Measurements from ENCODE around the gene MAP3K21. TPM values are rescaled to one million over a fixed set of nuclear protein-coding genes. Genes with fewer than 3 reads are reported as not detected.

Gene MAP3K21
- total and polyA plus RNA-seq, 4 donors = 0.33 to 1.8 (median 1.4) TPM

DNA sequence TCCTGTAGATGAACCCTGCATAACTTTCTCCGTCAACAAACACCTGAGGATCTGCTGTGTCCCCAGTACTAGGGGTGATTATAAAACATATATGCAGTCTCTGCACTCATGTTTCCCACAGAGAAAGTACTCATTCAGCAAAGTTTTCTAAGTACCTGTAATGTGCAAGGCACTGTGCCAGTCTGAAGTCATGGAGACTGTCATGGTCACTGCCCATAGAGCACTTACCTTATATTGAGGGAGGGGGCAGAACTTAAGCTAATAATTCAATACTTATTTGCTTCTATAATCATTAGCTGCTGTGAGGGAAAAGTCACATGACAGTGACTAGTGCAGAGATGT is 41.2 kb downstream of the MAP3K21 start:
- ATAC-seq (ENCODE audit: low FRiP score) (peak; percentile 15), DNase-seq (no peak)
- Histone ChIP-seq H3K4me1 (ENCODE audit: control insufficient read depth in 1 of 2, insufficient read depth in 2 of 2, low read length in 2 of 2) (no peaks in the 10 kb centered on the region), H3K27ac (ENCODE audit: low read depth in 1 of 2, low read length in 2 of 2) (no peak overlapping the region), H3K27me3 (ENCODE audit: control insufficient read depth in 1 of 2, insufficient read depth in 2 of 2, low read length in 1 of 2) (no peaks in the 10 kb centered on the region), H3K4me3 (ENCODE audit: low read length in 2 of 2) (no peak overlapping the region), H3K9me3 (ENCODE audit: control insufficient read depth, low read length) (no peaks in the 10 kb centered on the region), H3K36me3 (ENCODE audit: control insufficient read depth in 1 of 2, insufficient read depth in 2 of 2, low read length in 1 of 2) (no peaks in the 10 kb centered on the region)
- WGBS, 2 donors = 96 to 97% methylated on average over 1 of the region's 1 CpG
- intact Hi-C loops (cut with DNase I) = no loop called here

DNA sequence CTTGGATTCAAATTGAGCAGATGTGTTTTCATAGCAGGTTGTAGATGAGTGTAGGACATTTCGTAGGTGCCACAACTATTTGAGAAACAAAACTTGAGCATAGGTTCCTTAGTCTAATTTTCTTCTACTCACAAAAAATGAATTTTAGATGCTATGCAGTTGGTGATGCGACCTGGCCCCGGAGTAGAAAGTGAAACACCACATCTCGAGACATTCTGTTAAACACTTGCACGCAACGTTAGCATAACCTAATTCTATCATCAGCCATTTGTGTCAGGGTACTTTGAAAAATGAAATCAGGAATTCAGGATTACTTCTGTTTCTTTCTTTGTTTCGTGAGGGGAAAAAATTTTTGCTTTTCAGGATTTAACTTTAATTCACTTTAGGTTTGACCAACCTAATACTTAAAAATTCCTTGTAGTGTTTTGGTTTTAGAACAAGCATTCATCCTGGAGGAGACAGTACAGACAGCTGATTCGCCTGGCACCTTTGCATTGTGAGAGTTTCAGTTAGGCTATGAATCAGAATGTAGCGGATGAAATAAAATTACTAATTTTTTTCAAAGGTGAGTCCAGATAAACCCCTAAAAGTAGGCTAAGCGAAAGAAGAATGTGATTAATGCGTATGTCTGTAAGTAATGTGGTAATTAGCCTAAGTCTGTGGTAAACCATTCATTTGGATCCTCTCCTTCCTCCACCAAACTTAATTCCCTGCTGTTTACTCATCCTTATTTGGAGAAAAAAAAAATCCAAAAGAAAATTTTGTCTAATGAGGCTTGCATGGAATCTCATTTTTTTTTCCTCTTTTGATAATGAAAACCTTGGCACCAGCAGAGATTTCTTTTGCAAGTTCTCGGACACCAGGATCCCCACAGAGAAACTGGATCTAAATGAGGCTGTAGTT is 44.9 kb downstream of the MAP3K21 start:
- no peaks in the 10 kb centered on the region for H3K27me3 ChIP-seq (ENCODE audit: control insufficient read depth in 1 of 2, insufficient read depth in 2 of 2, low read length in 1 of 2)
- H3K4me1 ChIP-seq (ENCODE audit: control insufficient read depth in 1 of 2, insufficient read depth in 2 of 2, low read length in 2 of 2) = no peaks in the 10 kb centered on the region
- no peaks in the 10 kb centered on the region for H3K36me3 ChIP-seq (ENCODE audit: control insufficient read depth in 1 of 2, insufficient read depth in 2 of 2, low read length in 1 of 2)
- no peak overlapping the region for H3K27ac ChIP-seq (ENCODE audit: low read depth in 1 of 2, low read length in 2 of 2)
- intact Hi-C loops (cut with DNase I) = no loop called here
- H3K4me3 ChIP-seq (ENCODE audit: low read length in 2 of 2) = no peak overlapping the region
- H3K9me3 ChIP-seq (ENCODE audit: control insufficient read depth, low read length) = no peaks in the 10 kb centered on the region
- ATAC-seq (ENCODE audit: low FRiP score) = no peak
- no peak for DNase-seq
- WGBS, 2 donors = 84 to 90% methylated on average over 12 of the region's 12 CpGs

DNA sequence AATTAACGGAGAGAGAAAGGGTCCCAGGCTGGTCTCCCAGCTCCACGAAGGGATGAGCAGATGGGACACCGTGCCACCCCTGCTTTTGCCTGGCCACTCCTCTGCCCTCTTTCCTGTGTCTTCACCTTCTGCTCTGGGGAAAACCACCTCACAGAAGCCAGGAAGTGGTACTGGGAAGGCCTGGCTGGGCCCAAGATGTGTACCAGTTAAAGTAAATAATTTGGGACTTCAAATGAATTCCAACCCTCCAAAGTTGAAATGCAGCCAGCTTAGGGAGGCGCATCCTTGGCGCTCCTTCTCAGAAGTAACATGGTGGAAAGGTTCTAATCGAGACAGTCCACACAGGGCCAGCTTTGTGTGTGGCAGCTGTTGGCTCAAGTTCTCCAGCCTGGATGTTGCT is 45.7 kb downstream of the MAP3K21 start:
- H3K36me3 ChIP-seq (ENCODE audit: control insufficient read depth in 1 of 2, insufficient read depth in 2 of 2, low read length in 1 of 2) = no peaks in the 10 kb centered on the region
- H3K27me3 ChIP-seq (ENCODE audit: control insufficient read depth in 1 of 2, insufficient read depth in 2 of 2, low read length in 1 of 2) = no peaks in the 10 kb centered on the region
- 91 to 92% methylated on average over 6 of the region's 6 CpGs for WGBS, 2 donors
- H3K4me3 ChIP-seq (ENCODE audit: low read length in 2 of 2) = no peak overlapping the region
- intact Hi-C loops (cut with DNase I) = no loop called here
- H3K9me3 ChIP-seq (ENCODE audit: control insufficient read depth, low read length) = no peaks in the 10 kb centered on the region
- H3K4me1 ChIP-seq (ENCODE audit: control insufficient read depth in 1 of 2, insufficient read depth in 2 of 2, low read length in 2 of 2) = no peaks in the 10 kb centered on the region
- no peak for DNase-seq
- no peak for ATAC-seq (ENCODE audit: low FRiP score)
- no peak overlapping the region for H3K27ac ChIP-seq (ENCODE audit: low read depth in 1 of 2, low read length in 2 of 2)

DNA sequence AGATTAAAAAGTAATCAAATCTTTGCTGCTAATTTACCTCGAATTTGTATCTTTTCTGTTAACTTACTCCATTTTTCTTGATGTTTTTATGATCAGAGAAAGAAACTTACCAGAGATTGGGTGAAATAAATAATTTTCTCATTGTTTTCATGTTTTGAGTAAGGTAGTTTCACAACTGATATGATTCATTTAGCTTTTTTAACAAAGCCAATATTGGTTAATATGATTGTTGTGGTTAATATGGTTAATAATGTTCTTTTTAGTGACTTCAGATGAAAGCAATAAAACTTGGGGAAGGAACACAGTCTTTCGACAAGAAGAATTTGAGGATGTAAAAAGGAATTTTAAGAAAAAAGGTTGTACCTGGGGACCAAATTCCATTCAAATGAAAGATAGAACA is 48.1 kb downstream of the MAP3K21 start:
- H3K27me3 ChIP-seq (ENCODE audit: control insufficient read depth in 1 of 2, insufficient read depth in 2 of 2, low read length in 1 of 2) = no peaks in the 10 kb centered on the region
- no peaks in the 10 kb centered on the region for H3K9me3 ChIP-seq (ENCODE audit: control insufficient read depth, low read length)
- DNase-seq (no peak), ATAC-seq (ENCODE audit: low FRiP score) (no peak)
- H3K27ac ChIP-seq (ENCODE audit: low read depth in 1 of 2, low read length in 2 of 2) = no peak overlapping the region
- 75 to 79% methylated on average over 2 of the region's 2 CpGs for WGBS, 2 donors
- intact Hi-C loops (cut with DNase I) = no loop called here
- H3K4me1 ChIP-seq (ENCODE audit: control insufficient read depth in 1 of 2, insufficient read depth in 2 of 2, low read length in 2 of 2) = no peaks in the 10 kb centered on the region
- no peak overlapping the region for H3K4me3 ChIP-seq (ENCODE audit: low read length in 2 of 2)
- H3K36me3 ChIP-seq (ENCODE audit: control insufficient read depth in 1 of 2, insufficient read depth in 2 of 2, low read length in 1 of 2) = peaks cover 0 to 2% of the 10 kb centered on the region in 2 donors

DNA sequence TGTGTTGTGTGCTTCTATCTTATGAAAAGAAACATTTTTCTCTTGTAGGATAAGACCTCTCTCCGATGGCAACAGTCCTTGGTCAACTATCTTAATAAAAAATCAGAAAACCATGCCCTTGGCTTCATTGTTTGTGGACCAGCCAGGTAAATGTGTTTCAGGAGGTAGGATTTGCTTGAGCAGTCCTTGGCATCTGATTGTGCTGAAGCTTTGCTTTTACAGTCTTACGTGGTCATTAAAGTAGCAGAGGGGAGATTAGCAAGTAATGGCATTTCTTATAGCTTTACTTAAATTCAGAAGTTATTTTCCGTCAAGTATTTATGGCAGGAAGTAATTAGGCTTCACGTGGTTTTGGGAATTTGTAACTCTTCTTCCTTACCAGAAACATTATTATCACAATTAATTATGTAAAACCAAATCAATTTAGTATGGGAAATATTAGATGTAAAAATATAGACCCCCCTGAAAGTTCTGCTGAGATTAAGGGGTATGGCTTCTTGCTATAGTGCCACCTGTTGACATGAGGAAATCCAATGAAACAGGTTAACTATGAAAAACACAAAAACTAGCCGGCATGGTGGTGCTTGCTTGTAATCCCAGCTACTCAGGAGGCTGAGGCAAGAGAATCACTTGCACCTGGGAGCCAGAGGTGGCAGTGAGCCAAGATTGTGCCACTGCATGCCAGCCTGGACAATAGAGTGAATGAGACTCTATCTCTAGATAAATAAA is 49.0 kb downstream of the MAP3K21 start:
- peaks cover 0 to 2% of the 10 kb centered on the region in 2 donors for H3K36me3 ChIP-seq (ENCODE audit: control insufficient read depth in 1 of 2, insufficient read depth in 2 of 2, low read length in 1 of 2)
- ATAC-seq (ENCODE audit: low FRiP score) (no peak), DNase-seq (no peak)
- no peak overlapping the region for H3K27ac ChIP-seq (ENCODE audit: low read depth in 1 of 2, low read length in 2 of 2)
- intact Hi-C loops (cut with DNase I) = no loop called here
- 74 to 79% methylated on average over 5 of the region's 5 CpGs for WGBS, 2 donors
- no peaks in the 10 kb centered on the region for H3K4me1 ChIP-seq (ENCODE audit: control insufficient read depth in 1 of 2, insufficient read depth in 2 of 2, low read length in 2 of 2)
- no peaks in the 10 kb centered on the region for H3K27me3 ChIP-seq (ENCODE audit: control insufficient read depth in 1 of 2, insufficient read depth in 2 of 2, low read length in 1 of 2)
- H3K4me3 ChIP-seq (ENCODE audit: low read length in 2 of 2) = no peak overlapping the region
- H3K9me3 ChIP-seq (ENCODE audit: control insufficient read depth, low read length) = no peaks in the 10 kb centered on the region

DNA sequence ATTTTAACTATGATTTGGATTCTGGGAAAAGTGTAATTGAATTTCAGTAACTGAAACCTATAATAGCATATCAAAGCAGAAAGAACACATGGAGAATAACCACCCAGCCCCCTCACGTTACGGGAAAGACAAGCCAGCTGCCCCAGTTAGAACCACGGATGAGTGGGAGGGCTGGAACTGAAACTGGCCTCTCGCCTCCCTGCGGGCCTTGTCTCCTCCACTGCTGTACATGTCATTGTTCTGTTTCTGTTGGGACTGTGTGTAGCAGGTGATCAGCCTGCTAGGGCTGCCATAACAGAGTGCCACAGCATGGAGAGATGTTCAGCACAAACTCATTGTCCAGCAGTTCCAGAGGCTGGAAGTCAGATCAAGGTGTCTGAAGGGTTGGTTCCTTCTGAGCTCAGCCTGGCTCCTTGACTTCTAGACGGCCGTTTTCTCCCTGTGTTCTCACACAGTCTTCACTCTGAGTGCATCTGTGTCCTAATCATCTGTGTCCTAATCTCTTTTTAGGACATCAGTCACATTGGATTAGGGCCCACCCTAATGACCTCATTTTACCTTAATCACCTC is 52.4 kb downstream of the MAP3K21 start:
- ATAC-seq (ENCODE audit: low FRiP score) = no peak
- Histone ChIP-seq H3K27me3 (ENCODE audit: control insufficient read depth in 1 of 2, insufficient read depth in 2 of 2, low read length in 1 of 2) (no peaks in the 10 kb centered on the region), H3K36me3 (ENCODE audit: control insufficient read depth in 1 of 2, insufficient read depth in 2 of 2, low read length in 1 of 2) (peaks cover 0 to 2% of the 10 kb centered on the region in 2 donors), H3K4me1 (ENCODE audit: control insufficient read depth in 1 of 2, insufficient read depth in 2 of 2, low read length in 2 of 2) (no peaks in the 10 kb centered on the region), H3K27ac (ENCODE audit: low read depth in 1 of 2, low read length in 2 of 2) (no peak overlapping the region), H3K9me3 (ENCODE audit: control insufficient read depth, low read length) (peaks cover 4% of the 10 kb centered on the region), H3K4me3 (ENCODE audit: low read length in 2 of 2) (no peak overlapping the region)
- intact Hi-C loops (cut with DNase I) = no loop called here
- WGBS, 2 donors = 84 to 89% methylated on average over 7 of the region's 7 CpGs
- no peak for DNase-seq

DNA sequence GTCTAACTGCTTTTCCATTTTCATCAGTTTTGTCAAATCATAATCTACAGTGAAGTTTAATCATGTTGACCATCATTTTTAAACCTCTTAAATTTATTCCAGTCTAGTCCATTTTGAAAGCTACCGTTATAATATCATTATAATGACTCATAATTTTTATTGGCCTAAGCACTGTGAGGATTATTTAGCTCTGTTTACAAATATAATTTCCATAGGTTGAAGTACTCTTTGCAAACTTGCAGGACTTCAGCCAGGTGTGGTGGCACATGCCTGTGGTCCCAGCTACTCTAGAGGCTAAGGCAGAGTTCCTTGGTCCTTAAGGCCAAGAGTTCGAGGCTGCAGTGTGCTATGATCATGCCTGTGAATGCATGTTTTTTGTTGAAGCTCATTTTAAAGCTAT is 54.3 kb downstream of the MAP3K21 start:
- no peak overlapping the region for H3K27ac ChIP-seq (ENCODE audit: low read depth in 1 of 2, low read length in 2 of 2)
- intact Hi-C loops (cut with DNase I) = no loop called here
- no peak overlapping the region for H3K4me3 ChIP-seq (ENCODE audit: low read length in 2 of 2)
- no peaks in the 10 kb centered on the region for H3K27me3 ChIP-seq (ENCODE audit: control insufficient read depth in 1 of 2, insufficient read depth in 2 of 2, low read length in 1 of 2)
- WGBS, 2 donors = 74 to 75% methylated on average over 2 of the region's 2 CpGs
- peaks cover 0 to 2% of the 10 kb centered on the region in 2 donors for H3K36me3 ChIP-seq (ENCODE audit: control insufficient read depth in 1 of 2, insufficient read depth in 2 of 2, low read length in 1 of 2)
- ATAC-seq (ENCODE audit: low FRiP score) = no peak
- H3K9me3 ChIP-seq (ENCODE audit: control insufficient read depth, low read length) = peaks cover 4% of the 10 kb centered on the region
- H3K4me1 ChIP-seq (ENCODE audit: control insufficient read depth in 1 of 2, insufficient read depth in 2 of 2, low read length in 2 of 2) = no peaks in the 10 kb centered on the region
- no peak for DNase-seq

DNA sequence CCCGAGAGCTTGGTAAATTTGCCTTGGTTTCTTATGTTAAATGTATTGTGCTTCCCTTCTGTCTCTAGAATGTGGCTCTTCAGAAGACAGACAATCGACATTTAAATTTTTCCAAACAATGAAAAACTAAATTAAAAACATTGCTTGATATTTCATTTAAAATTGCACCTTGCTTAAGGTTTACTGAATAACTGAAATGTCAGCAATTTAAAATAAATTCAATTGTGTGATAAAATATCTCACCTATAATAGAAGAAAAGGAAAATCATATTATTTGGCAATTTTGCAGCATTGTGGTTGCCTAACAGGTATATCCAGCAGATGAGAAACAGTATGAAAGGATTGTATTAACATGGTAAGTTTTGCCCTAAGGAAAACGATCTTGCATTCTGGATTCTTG is 56.5 kb downstream of the MAP3K21 start:
- intact Hi-C loops (cut with DNase I) = no loop called here
- ATAC-seq (ENCODE audit: low FRiP score) (no peak), DNase-seq (no peak)
- WGBS, 2 donors = 63 to 91% methylated on average over 3 of the region's 3 CpGs
- Histone ChIP-seq H3K9me3 (ENCODE audit: control insufficient read depth, low read length) (peaks cover 4% of the 10 kb centered on the region), H3K27ac (ENCODE audit: low read depth in 1 of 2, low read length in 2 of 2) (no peak overlapping the region), H3K4me1 (ENCODE audit: control insufficient read depth in 1 of 2, insufficient read depth in 2 of 2, low read length in 2 of 2) (no peaks in the 10 kb centered on the region), H3K36me3 (ENCODE audit: control insufficient read depth in 1 of 2, insufficient read depth in 2 of 2, low read length in 1 of 2) (peaks cover 0 to 2% of the 10 kb centered on the region in 2 donors), H3K27me3 (ENCODE audit: control insufficient read depth in 1 of 2, insufficient read depth in 2 of 2, low read length in 1 of 2) (peaks cover 0 to 2% of the 10 kb centered on the region in 2 donors), H3K4me3 (ENCODE audit: low read length in 2 of 2) (no peak overlapping the region)
